Fibroblast of skin of abdomen (primary cell): Measurements from ENCODE around the gene BRINP3.
A peak's percentile ranks its signal among the peaks of the same experiment; 100 is the strongest.
"Not testable (repeated sequence)": the region's sequence is repeated elsewhere in the genome, so short reads cannot be mapped to it uniquely, and the experiment has no call there.

ENCODE experiments used
- DNase-seq: peaks from one replicate; pipeline ENCODE4 v3.0.0-alpha.2; 2013

Gene BRINP3

DNA sequence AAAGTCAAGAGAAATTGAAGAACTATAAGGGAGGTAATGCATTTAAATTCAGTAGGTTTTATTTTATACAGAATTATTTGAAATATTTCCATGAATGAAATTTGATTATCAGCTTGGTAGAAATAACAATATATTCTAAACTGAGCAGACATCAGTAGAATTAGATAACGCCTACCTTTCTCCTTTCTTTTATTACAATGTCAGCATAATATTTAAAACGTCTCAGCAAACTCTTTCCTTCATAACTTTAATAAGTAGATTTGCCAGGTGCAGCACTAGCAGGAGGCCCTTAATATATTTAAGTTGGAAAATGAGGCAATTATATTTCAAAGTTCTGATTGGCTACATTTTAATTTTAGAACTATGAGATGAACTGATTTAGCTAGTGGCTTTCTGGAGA is 298.8 kb downstream of the BRINP3 start:
- no peak for DNase-seq

DNA sequence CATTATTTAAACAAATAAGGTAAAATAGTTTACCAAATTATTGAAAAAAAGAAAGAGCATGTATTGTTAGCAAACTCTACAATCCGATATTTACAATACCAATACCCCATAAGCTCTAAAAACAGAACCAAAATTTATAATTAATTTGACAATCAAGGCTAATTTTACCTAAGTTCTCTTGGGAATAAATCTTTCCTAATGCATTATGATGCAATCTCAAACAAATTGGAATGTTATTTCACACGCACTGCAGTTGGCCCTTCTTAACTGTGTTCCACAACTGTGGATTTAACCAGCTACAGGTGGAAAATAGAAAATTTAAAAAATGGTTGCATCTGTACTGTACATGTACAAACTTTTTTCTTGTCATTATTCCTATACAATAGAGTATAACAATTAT is 300.1 kb downstream of the BRINP3 start:
- DNase-seq: no peak

DNA sequence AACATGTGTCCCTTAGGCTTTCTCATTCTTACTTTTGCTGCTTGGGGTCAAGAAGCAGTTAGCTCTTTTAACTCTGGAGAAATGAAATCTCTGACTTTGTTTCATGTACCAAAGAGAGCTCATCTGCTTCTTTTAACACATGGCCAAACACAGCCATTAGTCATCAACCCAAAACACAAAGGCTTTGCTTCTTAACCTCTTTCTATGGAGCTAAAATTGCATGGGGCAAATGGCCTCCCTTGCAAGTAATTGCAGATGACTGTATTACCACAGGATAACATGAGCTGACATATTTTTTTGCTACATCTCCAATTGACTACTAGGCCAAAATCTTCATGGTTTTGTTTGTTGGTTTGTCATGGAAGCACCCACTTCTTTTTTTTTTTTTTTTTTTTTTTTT is 300.9 kb downstream of the BRINP3 start:
- peak; percentile 42 for DNase-seq

DNA sequence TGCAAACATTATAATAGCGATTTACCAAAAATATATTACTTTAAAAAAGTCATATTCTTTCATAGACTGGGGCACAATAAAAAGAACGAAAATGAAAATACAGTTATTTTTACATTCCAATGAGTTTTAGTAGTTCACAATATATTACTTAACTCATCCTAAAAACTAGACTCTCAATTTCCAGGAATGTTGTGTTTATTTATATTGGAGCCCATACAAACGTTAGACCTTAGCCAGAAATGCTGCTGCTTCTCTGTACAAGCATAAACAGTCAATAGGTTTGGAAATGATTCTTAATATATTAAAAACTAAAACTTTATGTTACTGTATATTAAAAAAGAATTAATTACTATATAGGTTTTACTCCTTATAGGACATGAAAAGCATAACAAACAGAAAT is 302.3 kb downstream of the BRINP3 start:
- DNase-seq: no peak

DNA sequence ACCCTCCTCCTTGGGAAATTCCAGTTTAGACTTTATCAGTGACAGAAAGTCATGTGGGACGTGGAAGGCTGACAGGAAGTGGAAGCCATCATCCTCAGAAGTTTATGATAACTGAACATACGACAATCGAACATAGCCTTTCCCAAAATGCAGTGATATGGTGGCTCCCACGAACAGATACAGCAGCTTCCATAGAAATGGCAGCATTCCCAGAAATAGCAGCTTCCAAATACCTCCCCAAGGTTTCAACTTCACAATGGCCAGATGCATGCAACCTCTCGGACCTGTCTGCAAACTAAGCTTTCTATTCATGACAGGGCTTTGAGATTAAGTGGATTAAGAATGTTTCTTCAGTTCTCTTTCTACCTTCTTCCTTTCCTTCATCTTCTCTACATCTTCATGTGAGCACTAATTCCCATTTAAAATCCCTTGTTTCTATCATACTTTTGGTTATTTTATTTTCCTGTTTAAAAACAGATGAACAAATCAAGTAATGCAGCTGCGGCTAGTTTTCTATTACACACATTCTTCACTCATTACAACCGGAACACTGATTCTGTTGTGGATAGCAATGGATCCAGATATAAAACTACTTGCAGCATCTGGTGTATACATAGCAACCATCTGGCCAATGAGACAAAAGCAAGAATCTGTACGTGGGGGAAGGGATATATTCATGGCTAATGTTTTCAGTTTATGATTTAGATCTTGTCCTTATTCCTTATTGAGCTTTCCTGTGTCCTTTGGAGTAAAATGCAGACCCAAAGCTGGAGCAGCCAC is 304.8 kb downstream of the BRINP3 start:
- DNase-seq: peak; percentile 64

DNA sequence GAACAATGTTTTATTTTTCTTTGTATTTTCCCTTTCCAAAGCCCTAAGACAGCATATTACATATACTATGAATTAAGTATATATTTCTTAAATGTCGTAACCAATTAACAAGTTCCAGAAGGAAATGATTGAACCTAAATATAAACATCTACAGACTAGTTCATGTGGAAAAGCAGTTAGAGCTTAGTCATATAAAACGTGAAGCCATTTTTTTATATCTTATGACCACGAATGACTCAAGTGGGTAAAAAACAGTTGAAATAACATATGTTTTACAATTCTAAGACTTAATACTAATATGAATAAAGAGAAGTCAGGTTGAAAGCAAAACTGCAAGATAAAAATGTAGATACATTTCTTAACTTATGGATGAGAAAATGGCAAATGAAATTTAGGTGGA is 307.3 kb downstream of the BRINP3 start:
- DNase-seq: peak; percentile 64

DNA sequence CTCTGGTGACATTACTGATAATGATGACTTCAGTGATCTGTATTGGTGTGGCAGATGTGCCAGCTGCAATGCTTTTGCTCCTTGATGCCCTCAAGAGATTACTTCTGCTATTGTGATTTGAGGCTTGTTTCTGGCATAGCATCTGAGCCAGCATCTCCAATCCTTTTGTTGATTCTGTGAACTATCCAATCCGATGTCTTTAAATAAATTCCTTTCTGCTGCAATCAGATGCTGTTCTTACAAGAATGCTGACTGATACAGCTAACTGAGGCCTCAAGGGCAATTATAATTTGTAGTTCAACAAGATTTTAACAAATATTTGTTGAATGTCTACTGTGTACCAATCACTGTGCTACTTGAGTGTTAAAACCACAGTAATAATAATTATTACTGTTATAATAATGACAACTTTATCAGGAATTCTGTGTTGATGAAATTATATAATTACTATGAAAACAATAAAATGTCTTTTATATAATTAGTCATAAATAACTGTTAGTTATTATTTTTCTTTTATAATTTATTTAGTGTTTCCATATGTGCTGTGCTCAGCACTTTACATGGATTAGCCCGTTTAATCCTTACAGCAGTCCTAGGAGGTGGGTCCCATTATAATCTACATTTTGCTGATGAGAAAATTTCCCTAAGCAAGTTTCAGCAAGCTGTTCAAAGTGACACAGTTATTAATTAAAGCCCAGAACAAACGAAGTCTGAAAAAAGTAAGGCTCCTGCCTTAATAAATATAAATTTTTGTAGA is 308.2 kb downstream of the BRINP3 start:
- peak; percentile 72 for DNase-seq

DNA sequence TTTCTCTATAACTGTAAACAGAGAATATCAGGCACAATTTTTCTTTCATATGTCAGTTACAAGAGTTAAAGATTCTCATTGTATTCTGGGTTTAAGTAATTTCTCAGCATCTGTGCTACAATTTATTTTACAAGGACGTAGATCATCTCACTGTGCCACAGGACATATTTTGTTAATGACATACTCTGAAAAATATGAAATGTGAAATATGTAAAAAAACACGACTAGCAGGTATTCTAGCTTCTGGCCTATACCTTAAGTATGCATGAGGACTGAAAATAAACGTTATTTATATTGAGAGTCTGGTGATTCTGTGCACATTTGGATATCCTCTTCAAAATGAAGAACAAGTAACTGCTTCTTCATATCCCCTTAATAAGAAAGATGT is 308.8 kb downstream of the BRINP3 start:
- DNase-seq: no peak

DNA sequence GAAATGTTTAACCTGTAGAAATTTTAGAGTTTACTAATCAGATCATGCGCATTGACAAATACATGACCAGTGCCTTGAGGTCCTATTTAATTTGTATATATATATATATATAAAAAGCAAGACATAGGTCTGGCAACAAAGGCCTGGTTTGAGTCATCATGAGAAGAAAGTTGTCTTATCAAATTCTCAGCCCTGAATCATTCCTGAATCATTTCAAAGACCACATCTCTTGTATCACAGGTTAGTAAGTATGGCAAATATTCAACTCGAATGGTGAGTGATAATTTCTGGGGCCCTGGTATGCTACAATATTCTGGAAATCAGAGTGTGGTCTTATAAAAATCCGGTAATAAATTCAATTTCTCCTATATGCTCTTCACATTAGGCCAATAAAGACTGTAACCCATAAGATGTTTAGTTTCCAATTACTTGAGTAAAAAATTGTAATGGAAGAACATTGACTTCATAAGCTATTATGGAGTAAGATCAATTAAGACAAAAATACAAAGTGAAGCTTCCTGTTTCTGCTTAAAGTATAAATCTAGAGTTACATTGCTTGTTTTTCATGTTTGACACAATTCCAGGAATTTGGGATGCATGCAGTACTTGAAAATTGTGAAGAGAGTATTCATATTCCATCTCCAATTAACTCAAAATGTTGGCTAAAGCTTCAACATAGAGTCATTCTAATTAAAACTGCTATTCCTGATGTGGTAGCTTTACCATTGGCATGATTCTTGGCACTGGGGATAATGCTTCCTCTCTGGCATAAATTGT is 309.4 kb downstream of the BRINP3 start:
- peak; percentile 79 for DNase-seq

DNA sequence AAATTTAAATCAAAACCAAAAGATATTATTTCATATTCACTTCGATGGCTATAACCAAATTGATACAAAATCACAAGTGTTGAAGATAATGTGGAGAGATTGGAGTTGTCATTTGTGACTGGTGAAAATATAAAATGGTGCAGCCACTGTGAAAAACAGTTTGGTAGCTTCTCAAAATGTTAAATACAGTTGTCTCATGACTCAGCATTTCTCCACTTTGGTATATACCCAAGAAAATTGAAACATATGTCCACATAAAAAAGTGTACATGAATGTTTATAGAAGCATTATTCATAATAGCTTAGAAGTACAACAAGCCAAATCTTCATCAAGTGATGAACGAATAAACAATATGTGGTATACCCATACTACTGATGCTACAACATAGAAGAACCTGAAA is 318.5 kb downstream of the BRINP3 start:
- DNase-seq: peak; percentile 0

DNA sequence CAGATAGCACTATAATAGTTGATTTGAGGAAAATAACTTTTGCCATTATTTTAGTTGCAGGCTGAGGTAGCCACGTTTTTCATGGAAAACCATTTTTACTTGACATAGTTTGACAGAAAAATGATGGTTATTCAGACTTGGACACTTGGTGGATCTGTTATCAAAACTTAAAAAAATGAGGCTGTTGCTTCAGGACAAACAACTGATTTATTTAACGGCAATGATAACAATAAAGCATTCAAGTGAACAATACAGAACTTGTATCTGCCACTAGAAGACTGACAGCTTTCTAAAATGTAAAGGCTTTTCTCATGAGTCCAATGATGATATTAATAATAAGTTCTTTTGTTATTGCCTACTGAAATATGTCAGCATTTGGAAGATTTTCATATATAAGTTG is 322.9 kb downstream of the BRINP3 start:
- no peak for DNase-seq

DNA sequence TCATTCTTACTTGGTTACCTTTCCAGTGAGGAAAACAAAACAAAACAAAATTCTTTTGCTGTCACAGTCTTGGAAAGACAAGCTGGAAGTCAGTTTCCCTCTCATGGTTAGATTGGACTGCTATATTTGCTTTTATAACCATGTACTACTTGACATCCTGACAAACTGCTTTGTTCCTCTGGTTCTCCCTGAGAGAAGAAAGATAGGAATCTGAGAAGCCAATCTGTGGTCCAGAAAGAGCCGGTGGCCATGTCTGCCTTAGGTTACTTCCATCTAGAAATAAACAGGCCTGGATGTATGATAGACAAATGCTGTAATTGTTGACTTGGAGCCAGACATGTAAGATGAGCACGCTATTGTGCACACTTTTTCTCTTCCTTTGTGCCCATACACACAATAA is 330.0 kb downstream of the BRINP3 start:
- no peak for DNase-seq

DNA sequence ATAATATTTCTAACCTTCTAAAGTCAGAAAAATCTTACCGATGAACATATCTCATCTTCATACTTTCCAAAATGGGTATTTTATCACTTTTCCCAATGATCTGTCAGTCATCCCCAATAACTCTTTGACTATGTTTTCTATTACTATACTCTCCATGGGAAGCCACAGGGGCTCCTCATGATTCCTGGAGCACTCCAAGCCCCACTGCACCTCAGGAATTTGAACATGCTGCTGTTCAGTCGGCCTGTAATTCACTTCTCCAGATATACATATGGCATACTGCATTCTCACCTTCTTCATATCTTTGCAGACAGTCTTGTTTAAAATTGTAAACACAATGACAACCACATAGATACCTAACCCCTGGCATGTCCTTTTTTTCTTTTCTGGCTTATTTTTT is 333.0 kb downstream of the BRINP3 start:
- DNase-seq: no peak

DNA sequence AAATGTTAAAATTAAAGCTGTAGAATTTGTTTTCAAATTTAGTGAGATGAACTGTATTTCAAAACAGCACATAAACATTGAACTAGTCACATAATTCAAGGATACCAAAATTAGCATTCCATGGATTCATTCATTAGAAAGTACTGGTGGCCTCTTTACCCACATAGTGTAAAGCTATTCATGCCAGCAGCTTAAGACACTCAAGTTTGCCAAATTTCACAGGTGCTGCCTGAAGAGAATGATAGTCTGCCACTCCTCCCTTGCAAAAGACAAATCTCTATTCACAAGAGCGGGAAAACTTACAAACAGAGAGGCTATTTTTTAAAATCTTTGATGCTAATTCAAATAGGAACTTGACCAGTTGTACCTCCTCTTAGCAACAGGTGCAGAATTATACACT is 337.0 kb downstream of the BRINP3 start:
- DNase-seq: no peak

DNA sequence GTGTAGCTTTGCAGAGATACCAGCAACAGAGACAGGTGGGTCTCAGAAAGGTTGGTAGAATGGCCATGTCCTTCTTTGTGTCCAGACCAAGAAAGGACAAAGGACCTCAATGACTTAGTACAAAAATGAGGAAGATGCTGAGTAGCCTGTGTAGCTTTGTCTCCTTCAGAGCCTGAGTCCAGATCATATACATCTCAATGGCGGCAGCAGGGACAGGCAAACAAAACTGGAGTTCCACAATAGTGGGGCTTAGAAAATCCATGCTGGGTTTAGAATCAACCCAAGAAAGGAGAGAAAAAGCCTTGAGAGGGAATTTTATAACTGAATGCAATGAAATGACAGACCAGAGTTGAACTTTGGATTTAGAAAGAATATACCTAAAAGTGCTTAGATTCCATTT is 339.0 kb downstream of the BRINP3 start:
- DNase-seq: no peak

DNA sequence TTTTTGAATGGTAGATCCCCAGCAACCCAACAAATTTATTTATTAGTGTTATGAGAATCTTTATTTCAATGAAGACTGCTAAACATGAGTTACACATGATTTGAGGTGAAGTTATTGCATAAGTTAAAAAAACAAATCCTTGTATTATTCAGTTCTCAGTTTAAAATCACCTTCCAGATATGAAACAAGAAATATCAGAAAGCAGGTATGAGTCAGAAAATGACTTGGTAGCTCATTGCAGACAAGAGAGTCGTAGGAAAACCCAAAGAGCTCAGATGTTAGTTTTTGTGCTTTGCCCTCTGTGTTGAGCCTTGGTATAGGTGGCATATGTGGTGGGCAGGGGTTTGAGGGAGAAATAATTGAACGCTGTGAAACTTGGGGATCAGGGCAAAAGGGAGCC is 339.4 kb downstream of the BRINP3 start:
- DNase-seq: no peak

DNA sequence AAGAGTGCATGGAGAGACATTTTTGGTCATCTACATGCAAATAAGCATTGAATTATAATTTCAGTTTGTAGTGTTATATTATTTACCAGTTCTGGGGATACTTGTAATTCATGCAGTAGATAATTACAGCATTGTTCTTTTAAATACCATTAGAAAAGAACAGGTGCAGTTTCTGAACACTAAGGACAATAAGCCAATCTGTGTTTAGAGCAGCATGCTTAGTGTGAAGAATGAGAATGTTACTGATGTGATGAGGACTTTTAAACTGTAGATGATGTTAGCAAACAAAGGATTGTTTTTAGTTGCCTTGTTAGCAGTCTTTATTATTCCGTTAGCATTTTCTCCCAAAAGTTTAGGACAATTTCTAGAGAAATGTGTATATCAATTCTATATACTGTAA is 348.3 kb downstream of the BRINP3 start:
- no peak for DNase-seq

DNA sequence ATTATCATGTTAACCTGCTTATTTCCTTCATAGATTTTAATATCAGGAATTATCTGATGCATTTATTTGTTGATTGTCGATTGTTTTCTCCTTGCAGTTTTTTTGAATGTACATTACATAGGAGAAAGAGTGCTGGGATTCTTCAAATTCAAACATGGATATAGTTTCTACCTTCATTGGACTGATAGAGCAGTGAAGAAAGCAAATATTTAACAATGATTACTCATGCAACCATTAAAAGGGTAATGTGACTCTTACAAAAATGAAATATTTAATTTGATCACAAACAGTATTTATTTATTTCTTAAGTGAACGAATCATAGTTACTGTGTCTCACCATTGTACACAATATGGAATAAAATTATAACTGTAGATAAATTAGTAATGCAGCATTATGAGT is 350.9 kb downstream of the BRINP3 start:
- no peak for DNase-seq

DNA sequence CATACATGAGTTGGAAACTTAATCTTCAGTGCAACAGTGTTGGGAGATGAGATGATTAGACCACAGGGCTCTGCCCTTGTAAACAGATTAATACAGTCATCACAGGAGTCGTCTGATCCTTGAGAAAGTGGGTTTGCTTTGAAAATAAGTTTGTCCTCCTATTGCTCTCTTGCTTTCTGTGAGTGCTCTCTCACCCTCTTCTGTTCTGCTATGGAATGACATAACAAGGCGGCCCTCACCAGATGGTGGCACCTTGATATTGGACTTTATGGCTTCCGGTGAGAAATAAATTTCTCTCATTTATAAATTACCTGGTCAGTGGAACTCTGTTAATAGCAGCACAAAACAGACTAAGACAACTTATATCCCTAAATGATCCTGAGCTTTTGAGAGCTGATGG is 353.6 kb downstream of the BRINP3 start:
- DNase-seq: no peak

DNA sequence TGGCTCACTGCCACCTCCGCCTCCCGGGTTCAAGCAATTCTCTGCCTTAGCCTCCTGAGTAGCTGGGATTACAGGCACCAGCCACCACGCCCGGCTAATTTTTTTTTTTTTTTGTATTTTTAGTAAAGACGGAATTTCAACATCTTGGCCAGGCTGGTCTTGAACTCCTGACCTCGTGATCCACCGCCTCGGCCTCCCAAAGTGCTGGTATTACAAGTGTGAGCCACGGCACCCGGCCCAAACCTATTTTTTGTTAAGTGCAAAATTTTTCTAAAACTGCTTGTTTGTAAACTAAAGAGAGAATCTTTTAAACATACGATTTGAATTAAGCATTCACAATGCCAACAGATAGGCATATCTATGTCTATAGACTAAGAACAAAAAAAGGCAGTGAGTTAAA is 357.1 kb downstream of the BRINP3 start:
- DNase-seq: not testable (repeated sequence)

DNA sequence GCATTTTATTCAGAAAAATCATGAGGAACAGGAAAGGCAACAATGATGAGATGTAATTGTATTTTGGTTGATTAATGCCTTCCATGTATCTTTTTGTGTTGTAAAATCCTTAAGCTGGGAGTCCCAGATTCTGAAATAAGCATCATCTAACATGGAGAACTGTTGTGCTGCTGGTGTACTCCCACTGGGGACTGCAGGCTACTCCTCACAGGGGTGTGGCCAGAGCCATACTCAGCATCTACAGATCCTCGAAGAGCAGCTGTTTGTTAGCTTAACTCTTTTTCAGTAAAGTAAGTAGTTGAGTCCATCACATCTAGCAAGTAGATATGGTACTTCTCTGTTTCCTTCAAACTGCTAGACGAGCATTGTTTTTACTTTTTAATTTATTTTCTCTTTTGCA is 358.0 kb downstream of the BRINP3 start:
- no peak for DNase-seq

DNA sequence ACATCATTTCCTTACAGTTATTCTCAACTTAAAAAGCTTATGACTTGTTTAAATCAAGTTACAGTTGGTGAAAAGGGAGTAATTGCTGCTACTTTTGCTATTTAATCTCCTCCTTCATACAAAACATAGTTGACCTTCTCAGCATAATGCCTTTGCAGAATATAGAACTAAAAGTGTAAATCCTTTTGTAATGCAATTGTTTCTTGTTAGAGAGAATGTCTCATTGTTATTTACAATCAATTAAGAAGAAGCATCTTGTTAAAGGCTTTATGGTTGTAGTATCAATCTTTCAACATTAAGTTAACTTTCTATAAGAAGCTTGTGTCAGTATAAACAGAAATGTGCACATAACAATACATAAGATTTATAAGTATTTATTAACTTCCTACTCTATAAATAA is 360.7 kb downstream of the BRINP3 start:
- DNase-seq: no peak

DNA sequence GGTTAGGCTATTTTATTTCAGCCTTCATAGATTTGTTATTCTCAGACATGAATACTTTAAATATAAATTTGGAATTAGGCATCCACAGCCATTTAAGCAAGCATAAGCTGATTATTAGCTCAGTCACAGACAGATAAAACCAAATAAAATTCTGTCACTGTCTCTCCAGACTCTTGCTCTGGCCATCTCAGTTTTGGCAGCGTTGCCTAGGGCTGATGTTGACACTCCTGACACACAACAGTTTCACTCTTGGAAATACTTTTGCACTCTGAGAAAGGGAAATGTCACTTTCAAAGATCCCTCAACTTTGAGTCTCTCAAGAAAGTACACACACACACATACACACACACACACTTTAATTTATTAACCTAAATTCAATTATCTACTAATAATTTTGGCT is 372.7 kb downstream of the BRINP3 start:
- DNase-seq: no peak
